22Rv1 (cell line): ENCODE data around the gene TEX19.

Experiments used
- ZFX ChIP-seq: fragments of 450-650 bp; IDR thresholded peaks from 2 replicates; pipeline ENCODE4 v1.6.1; 2017; ENCODE audit warnings: antibody characterized with exemption, borderline replicate concordance
- TF ChIP-seq, protein P1 (sequence below): fragments of 450-650 bp; IDR thresholded peaks from 2 replicates; pipeline ENCODE4 v1.5.1; 2017; ENCODE audit warnings: mild to moderate bottlenecking

DNA sequence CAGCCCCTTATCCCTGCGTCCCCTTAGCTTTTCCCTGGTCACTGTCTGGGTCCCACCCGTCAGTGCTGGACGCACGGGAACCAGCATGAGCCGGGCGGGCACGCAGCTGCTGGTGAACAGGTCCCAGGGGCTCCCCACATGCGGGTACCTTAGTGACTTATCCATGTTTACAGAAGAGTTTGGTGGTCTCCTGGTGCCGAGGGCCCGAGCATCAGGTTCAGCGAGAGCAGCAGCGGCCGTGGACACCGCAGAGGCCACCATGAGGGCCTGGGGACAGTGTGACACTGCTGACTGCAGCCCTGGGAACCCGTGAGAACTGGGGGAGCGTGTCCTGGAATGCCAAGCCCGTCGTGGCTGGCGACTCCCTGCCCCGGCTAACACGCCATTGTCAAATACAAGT lies 48.2 kb upstream of the TEX19 start:
- TF ChIP-seq, protein P1, sequence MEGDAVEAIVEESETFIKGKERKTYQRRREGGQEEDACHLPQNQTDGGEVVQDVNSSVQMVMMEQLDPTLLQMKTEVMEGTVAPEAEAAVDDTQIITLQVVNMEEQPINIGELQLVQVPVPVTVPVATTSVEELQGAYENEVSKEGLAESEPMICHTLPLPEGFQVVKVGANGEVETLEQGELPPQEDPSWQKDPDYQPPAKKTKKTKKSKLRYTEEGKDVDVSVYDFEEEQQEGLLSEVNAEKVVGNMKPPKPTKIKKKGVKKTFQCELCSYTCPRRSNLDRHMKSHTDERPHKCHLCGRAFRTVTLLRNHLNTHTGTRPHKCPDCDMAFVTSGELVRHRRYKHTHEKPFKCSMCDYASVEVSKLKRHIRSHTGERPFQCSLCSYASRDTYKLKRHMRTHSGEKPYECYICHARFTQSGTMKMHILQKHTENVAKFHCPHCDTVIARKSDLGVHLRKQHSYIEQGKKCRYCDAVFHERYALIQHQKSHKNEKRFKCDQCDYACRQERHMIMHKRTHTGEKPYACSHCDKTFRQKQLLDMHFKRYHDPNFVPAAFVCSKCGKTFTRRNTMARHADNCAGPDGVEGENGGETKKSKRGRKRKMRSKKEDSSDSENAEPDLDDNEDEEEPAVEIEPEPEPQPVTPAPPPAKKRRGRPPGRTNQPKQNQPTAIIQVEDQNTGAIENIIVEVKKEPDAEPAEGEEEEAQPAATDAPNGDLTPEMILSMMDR = no peak
- no peak for TF ChIP-seq ZFX
